Vagina (tissue), 2 donors: Measurements from ENCODE around the gene NISCH.
"Not testable (repeated sequence)": the region's sequence is repeated elsewhere in the genome, so short reads cannot be mapped to it uniquely, and the experiment has no call there.

ENCODE experiments used
- CTCF ChIP-seq, 3 experiments: fragments of 450-650 bp in 2 of 3; fragments of 200-600 bp in 1 of 3; sonication (generic) in 1 of 3; IDR thresholded peaks; one replicate each; pipeline ENCODE4 v1.5.1; 2017 to 2019; ENCODE audit warnings: antibody characterized with exemption in 3 of 3, mild to moderate bottlenecking in 2 of 3, moderate library complexity in 2 of 3
- POLR2A ChIP-seq, 2 donors: fragments of 450-650 bp; IDR thresholded peaks; one replicate each; pipeline ENCODE4 v1.6.1; 2017; ENCODE audit warnings: antibody characterized with exemption in 2 of 2, mild to moderate bottlenecking in 2 of 2, moderate library complexity in 2 of 2

GRCh38 chr3:52526671-52527038 is 71.3 kb downstream of the NISCH start:
- TF ChIP-seq CTCF, POLR2A (IDR thresholded peaks at IDR 0.05): not testable (repeated sequence)
